HG03139 (cell line): Measurements from ENCODE around the gene GCH1.
"Not testable (repeated sequence)": the region's sequence is repeated elsewhere in the genome, so short reads cannot be mapped to it uniquely, and the experiment has no call there.

ENCODE experiments used
- ATAC-seq: cut with Tn5 transposase; IDR thresholded peaks from one replicate; pipeline ENCODE4 v1.9.1; 2021; ENCODE audit not compliant: unreplicated experiment

GCH1 gene

DNA sequence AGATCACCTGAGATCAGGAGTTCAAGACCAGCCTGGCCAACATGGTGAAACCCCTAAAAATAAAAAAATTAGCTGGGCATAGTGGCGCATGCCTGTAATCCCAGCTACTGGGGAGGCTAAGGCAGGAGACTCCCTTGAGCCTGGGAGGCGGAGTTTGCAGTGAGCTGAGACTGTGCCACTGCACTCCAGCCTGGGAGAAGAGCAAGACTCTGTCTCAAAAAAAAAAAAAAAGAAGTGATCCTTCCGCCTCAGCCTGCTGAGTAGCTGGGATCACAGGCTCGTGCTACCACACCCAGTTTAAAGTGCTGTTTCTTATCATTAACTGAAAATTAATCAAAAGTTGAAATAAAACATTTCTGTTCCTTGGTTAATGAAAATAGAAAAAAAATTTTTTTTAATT, 6.3 kb upstream of the GCH1 start:
- ATAC-seq, result not testable (repeated sequence)

DNA sequence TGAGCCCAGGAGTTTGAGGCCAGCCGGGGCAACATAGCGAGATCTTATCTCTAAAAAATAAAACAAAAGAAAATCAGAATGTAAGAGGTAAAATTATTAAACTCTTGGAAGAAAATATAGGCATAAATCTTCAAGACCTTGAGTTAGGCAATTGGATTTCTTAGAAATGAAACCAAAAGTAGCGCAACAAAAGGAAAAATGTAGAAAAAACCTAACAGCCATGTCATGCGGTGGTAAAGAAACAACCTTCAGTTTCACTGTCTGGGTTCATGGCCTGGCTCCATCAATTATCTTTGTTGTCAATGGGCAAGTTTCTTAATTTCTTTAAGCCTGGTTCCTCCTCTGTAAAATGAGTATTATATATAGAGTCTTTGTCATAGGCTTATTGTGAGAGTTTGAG, 5.6 kb upstream of the GCH1 start:
- ATAC-seq, result no peak

DNA sequence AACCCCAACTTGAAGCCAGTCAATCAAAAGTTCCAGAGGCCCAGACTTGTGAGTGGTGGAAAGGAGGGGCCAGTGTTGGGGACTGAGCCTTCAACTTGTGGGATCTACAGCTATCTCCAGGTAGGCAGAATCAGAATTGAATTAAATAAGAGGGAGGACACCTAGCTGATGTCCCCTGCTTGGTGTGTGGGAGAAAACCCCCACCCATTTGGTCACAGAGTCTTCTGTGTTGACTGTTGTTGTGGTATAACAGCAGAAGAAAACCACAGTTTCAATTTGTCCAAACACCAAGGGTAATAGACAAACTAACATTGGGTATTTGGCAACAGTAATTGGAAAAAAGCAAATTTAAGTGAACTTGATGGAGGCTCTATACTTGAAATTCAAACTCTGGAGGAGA, 3.4 kb upstream of the GCH1 start:
- no peak for ATAC-seq

DNA sequence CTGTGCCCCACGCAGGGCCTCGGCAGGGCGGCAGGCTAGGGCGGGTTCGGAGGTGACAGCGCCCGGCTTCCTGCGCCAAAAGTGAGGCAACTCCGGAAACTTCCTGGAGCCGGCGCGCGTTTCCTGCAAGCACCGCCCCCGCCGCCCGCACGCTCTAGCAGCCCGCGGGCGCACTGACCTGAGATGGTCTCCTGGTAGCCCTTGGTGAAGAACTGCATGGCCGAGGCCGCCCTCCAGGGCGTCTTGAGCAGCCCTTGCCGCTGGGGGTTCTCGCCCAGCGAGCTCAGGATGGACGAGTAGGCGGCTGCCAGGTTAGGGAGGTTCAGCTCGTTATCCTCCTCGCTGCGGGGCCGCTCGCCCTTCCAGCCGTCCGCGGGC, 494 bp downstream of the GCH1 start:
- peak; percentile 52 for ATAC-seq

DNA sequence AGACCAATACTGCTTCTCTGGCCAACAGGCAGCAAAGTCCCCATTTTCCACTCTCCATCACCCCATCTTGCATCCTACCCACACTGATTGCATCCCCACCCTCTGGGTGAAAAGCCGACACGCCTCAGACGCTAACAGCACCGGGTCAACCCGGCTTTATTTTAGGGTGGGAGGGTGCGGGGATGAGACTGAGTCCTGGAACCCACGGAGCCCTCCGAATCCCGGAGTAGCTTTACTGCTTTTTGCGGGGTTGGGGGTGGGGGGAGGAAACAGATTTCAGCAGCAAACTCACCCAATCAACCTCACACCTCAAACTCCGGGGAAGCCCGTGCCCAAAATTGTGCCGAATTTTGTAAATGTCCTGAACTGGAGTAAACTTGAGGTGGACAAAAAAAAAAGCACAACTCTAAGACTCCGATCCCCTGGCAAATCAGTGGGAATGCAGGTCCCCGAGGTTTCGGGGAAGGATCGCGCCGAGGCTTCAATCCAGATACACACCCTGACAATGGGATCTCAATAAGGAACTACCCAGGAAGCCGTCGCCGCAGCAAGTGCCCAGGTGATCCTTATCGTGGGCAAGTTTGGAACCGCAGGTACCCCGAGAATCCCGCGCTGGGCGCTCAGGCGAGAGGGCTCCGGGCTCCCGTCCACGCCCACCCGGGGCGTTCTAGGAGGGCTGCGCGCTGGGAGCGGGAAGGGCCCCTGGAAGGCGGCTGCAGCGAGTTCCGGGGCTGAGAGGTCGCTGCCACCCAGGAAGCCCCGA, 1.1 kb downstream of the GCH1 start:
- ATAC-seq, result no peak

DNA sequence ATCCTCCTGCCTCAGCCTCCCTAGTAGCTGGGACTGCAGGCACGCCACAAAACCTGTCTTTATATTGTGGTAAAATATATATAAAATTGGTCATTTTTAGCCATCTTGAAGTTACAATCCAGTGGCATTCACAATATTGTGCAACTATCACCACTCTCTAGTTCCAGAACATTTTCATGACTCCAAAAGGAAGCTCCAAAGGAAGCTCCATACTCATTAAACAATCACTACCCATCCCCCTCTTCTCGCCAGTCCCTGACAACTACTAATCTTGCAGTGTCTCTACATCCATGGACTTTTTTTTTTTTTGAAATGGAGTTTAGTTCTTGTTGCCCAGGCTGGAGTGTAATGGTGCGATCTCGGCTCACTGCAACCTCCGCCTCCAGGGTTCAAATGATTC, 3.1 kb downstream of the GCH1 start:
- ATAC-seq, result no peak

DNA sequence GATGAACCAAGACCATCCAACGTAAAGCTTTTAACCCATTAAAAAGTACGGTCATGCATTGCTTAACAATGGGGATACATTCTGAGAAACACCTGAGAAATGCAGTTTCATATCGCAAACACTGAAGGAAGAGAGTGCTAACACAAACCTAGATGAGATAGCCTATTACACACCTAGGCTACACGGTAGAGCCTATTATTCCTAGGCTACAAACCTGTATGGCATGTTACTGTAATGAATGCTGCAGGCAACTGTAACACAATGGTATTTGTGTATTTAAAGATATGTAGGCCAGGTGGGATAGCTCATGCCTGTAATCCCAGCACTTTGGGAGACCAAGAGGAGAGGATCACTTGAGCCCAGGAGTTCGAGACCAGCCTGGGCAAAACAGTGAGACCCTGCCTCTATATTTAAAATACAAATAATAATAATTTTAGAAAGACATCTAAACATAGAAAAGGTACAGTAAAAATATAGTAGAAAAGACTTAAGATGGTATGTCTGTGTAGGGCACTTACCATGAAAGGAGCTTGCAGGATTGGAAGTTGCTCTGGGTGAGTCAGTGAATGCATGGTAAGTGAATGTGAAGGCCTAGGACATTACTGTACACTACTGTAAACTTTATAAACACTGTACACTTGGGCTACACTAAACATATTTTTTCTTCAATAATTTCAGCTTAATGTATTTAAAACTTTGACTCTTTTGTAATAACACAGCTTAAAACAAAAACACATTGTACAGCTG, 4.6 kb downstream of the GCH1 start:
- ATAC-seq, result not testable (repeated sequence)

DNA sequence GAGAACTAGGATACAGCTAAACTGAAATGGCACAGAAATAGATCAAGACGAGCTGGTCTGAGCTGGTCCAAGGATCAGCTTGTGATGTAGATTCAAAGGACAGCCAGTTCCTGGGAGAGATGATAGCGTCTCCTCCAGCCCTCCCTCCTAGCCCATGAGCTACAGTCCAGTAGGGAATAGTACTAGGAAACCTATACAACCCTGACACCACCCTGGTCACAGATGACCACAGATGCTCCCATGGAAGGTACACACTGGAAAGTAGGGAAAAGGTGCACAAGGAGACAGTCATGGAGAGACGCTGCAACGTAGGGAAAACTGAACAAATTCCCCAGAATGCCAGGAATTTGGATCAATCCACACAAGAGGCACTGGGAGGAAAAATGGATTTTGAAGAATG, 6.9 kb downstream of the GCH1 start:
- no peak for ATAC-seq

DNA sequence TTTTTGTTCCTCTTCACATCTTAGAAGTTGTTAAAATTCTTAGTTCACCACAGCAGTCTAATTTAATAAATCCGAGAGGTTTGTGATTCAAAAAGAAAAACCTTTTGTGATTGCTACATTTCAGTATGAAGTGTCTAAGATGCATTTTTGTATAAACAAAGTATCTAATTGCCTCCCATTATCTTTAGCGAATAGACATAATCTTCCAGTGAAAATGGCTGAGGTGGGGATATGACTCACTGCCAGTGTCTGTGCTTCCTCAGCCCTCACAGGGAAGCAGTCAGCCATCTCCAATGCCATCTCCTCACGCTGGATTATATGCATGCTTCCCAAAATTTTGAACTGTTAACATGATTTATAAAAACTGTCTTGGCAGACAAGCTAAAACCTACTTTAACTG, 7.6 kb downstream of the GCH1 start:
- no peak for ATAC-seq

DNA sequence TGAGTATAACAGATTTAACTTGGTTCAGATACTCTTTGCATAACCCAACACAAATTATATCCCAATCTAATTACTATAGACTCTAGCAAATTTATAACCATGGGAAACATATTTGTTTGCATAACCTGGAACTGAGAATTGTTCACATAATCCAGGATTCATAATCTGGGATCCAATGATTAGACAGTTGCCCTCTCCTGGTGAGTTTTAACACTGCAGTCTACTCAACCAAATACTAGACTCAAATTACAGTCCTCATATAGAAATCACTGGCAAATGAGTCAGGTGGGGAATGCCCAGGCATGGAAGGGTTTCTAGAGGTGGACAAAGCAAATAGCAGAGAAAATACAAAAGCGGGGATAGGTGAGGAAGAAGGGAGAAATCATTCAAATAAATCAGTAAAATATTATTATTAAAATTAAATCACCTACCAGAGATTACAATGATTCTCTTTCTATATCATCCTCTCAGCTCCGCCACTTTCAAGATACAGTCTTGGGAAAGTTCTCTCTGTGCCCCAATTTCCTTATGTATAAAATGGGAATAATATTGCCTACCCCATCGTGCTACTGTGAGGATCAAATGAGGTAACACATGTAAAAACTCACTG, 9.4 kb downstream of the GCH1 start:
- ATAC-seq, result no peak

DNA sequence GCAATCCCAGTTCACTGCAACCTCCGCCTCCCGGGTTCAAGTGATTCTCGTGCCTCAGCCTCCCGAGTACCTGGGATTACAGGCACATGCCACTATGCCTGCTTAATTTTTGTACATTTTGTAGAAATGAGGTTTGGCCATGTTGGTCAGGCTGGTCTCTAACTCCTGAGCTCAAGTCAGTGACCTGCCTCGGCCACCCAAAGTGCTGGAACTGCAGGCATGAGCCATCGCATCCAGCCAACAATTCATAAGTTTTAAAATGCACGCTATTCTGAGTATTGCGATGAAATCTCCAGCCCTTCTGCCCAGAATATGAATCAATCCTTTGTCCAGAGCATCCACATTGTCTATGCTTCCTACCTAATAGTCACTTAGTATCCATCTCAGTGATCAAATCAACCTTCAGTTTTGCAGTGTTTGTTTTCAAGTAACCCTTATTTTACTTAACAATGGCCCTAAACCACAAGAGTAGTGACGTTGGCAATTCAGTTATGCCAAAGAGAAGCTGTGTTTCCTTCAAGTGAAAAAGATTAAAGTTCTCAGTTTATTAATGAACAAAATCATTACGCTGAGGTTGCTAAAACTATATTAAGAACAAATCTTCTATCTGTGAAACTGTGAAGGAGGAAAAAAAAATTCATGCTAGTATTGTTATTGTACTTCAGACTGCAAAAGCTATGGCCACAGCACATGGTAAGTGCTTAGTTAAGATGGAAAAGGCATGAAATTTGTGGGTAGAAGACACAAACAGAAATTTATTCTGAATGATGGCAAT, 11.0 kb downstream of the GCH1 start:
- no peak for ATAC-seq

DNA sequence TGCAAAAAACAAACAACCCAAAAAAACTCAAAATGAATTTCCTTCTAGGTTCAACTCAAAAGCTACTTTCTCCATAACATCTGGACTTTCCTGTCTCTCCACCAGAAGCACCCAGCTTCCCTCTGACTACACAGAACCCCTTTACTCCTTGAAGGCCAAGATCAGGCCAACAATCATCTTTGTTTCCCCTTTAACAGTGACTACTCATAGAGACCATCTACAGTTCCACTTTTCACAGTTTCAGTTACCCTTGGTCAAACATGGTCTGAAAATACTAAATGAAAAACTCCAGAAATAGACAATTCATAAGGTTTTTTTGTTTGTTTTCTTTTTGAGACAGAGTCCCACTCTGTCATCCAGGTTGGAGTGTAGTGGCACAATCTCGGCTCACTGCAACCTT, 11.8 kb downstream of the GCH1 start:
- peak; percentile 64 for ATAC-seq

DNA sequence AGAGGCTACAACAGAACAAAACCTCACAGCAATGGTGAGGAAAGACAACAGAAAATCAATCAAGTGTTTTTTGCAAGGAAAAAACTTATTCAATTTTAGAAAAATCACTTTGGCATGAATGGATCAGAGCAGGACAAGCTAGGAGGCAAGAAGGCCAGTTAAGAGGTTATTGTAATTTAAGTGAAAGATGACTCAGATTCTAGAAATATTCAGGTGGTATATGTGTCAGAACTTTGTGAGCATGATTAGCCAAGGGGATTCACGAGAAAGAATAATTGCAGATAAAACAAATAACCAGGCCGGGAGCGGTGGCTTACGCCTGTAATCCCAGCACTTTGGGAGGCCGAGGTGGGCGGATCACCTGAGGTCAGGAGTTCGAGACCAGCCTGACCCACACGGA, 12.7 kb downstream of the GCH1 start:
- no peak for ATAC-seq

DNA sequence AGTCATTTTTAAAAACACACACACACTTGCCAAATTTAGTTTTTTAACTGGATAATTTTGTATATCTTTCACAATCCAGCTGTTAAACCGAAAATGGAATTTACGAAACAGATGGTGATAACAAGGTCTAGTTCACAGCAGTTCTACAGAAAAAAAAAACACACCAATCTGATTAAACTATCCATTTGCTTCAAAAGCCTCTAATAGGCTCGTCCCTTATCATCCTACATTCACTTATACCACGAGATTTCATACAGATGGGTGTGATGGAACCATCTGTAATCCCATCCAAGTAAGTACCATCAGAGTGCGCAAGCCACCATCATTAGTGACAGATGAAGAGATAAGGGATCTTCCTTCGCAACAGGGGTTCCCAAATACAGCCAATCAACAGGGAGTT, 20.1 kb downstream of the GCH1 start:
- ATAC-seq, result no peak

DNA sequence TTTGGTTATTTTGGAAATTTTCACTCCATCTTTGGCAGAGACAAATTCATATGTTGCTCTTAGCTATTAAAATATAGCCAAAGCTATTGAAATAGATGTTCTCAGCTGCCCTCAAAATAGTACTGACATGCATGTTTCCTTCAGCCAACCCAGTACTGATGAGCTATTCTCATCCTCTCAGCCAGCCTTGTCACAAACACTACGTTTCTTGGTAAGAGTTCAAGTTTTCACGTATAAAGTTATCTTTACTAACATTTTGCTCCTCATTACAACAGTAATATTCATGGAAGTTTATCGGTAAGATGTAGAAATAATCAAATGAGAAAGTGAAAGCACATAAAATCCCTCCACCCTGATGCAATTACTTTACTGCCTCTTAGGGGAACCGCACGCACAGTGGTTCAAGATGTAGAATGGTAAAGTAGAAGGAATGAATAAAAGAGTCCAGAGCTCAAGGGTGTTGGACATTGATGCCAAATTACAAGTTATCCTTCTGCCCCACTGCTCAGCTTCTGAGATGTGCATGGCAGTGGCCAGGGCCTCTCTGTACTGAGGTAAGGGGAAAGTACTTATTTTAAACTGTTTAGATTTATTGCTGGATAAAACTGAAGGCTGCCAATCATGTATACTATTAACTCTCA, 20.7 kb downstream of the GCH1 start:
- peak; percentile 47 for ATAC-seq

DNA sequence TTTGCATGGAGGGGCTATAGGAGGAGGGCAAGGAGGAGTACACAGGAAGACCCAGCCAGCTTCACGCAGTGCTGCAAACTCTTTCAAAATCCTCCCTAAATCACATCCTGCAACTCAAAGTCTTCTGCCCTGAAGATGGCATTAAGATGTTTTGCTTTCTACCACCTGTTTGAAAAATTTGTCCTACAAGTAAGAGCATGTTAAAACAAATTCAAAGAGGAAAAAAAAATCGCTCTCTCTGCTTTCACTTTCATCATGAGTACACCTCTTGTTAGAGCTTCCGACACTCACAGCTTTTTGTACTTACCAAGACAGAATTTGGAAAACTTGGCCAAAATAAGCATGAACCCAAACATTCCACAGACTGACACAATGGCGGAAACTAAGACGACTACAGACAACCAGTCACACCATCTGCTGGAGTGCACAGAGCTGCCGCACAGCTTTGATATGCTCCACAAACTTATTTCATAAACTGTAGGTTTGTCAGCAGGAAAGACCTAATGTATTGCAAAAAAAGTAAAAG, 21.3 kb downstream of the GCH1 start:
- ATAC-seq, result peak; percentile 41

DNA sequence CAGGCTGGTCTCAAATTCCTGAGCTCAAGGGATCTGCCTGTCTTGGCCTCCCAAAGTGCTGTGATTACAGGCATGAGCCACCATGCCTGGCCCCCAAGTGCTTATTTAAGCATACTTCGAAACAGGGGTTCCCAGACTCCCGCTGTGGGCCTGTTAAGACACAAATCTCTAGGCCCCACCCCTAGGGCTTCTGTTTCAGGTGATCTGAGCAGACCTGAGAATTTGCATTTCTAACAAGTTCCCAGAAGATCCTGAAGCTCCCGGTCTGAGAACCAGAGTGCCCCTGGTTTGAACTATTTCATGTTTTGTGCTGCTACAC, 25.0 kb downstream of the GCH1 start:
- no peak for ATAC-seq

DNA sequence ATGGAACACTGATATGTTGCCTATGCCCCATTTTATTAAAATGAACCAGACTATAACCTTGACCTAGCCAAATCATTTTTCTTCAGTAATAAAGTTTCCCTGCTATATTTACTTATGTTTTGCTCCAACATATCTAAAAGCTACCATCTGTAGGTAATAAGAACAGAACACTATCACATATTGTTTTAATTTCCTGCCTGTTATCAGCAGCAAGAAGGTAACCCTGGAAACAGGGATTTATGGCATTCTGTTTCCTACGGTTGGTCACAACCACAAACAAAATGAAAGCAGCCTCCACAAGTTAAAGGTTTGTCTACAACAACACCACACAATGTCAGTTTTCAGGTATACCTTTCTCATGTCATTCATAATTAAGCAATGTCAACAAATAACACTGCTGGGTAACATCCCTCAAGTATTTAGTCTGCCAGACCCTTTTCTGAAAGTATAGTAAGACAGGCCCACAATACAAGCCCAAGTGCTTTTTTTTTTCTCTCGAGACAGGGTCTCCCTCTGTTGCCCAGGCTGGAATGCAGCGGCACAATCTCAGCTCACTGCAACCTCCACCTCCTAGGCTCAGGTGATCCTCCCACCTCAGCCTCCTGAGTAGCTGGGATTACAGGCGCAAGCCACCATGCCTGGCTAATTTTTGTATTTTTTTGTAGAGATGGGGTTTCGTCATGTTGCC, 25.5 kb downstream of the GCH1 start:
- no peak for ATAC-seq

DNA sequence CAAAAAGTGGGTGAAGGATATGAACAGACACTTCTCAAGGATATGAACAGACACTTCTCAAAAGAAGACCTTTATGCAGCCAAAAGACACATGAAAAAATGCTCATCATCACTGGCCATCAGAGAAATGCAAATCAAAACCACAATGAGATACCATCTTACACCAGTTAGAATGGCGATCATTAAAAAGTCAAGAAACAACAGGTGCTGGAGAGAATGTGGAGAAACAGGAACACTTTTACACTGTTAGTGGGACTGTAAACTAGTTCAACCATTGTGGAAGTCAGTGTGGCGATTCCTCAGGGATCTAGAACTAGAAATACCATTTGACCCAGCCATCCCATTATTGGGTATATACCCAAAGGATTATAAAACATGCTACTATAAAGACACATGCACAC, 27.0 kb downstream of the GCH1 start:
- not testable (repeated sequence) for ATAC-seq
